Mammary epithelial cell (primary cell): ENCODE measurements around the gene MASP2.

ENCODE experiments used
- CTCF ChIP-seq, 2 donors: IDR thresholded peaks in 1 of 2; conservative IDR thresholded peaks in 1 of 2; 2 replicates each; pipeline ENCODE4 v1.5.1; 2011 to 2012; ENCODE audit warnings: inconsistent platforms in 2 of 2, low read length in 2 of 2, mild to moderate bottlenecking in 2 of 2, control low read depth in 1 of 2, low read depth in 1 of 2; ENCODE audit not compliant: insufficient read depth in 1 of 2; ENCODE audit errors: extremely low read depth in 1 of 2
- EZH2 ChIP-seq: IDR thresholded peaks from 2 replicates; pipeline ENCODE4 v1.6.1; 2012; ENCODE audit warnings: low read length, inconsistent platforms, borderline replicate concordance

- no peak for TF ChIP-seq CTCF (conservative IDR thresholded peaks at IDR 0.05 in 1 of 2, IDR thresholded peaks at IDR 0.05 in 1 of 2; ENCODE audit: extremely low read depth in 1 of 2, insufficient read depth in 1 of 2, low read depth in 1 of 2, low read length in 2 of 2)
- no peak for TF ChIP-seq EZH2
Measured at GRCh38 chr1:11059155-11059967, 12.3 kb upstream of the MASP2 start.
